H9 (cell line): ENCODE results near the gene TGFB3. TPM values are rescaled to one million over a fixed set of nuclear protein-coding genes. Genes with fewer than 3 reads are reported as not detected.

Experiments
- DNase-seq: peaks from one replicate; pipeline ENCODE4 v3.0.0-alpha.2; 2017
- H2AFZ ChIP-seq: one replicate; pipeline ENCODE4 v1.6.1; 2013; ENCODE audit warnings: mild to moderate bottlenecking, low read length, control low read depth, moderate library complexity
- H2AK5ac ChIP-seq: 2 replicates; pipeline ENCODE4 v1.6.1; 2013; ENCODE audit warnings: low read length, control low read depth, mixed read lengths; ENCODE audit not compliant: insufficient read length
- H2BK120ac ChIP-seq: one replicate; pipeline ENCODE4 v1.6.1; 2013; ENCODE audit warnings: low read depth, mild to moderate bottlenecking, low read length, control low read depth, inconsistent platforms; ENCODE audit not compliant: poor library complexity, severe bottlenecking
- H2BK12ac ChIP-seq: 2 replicates; pipeline ENCODE4 v1.6.1; 2013; ENCODE audit warnings: low read length, control low read depth, mixed read lengths, low read depth; ENCODE audit not compliant: insufficient read length
- H2BK15ac ChIP-seq: 2 replicates; pipeline ENCODE4 v1.6.1; 2013; ENCODE audit warnings: low read depth, low read length, control low read depth
- H2BK20ac ChIP-seq: one replicate; pipeline ENCODE4 v1.6.1; 2013; ENCODE audit warnings: low read depth, mild to moderate bottlenecking, low read length, control low read depth, inconsistent platforms; ENCODE audit not compliant: poor library complexity, severe bottlenecking
- H2BK5ac ChIP-seq: 2 replicates; pipeline ENCODE4 v1.6.1; 2013; ENCODE audit warnings: low read length, control low read depth, mixed read lengths; ENCODE audit not compliant: insufficient read length
- H3K14ac ChIP-seq: 2 replicates; pipeline ENCODE4 v1.6.1; 2013; ENCODE audit warnings: low read length, control low read depth; ENCODE audit not compliant: insufficient read depth
- H3K18ac ChIP-seq: 2 replicates; pipeline ENCODE4 v1.6.1; 2013; ENCODE audit warnings: low read depth, mild to moderate bottlenecking, mixed read lengths, low read length, control low read depth; ENCODE audit not compliant: insufficient read length
- H3K23ac ChIP-seq: 2 replicates; pipeline ENCODE4 v1.6.1; 2013; ENCODE audit warnings: low read length, control low read depth, mixed read lengths, low read depth; ENCODE audit not compliant: insufficient read length
- H3K23me2 ChIP-seq: 2 replicates; pipeline ENCODE4 v1.6.1; 2013; ENCODE audit warnings: low read depth, mild to moderate bottlenecking, mixed read lengths, low read length, control low read depth; ENCODE audit not compliant: insufficient read length, poor library complexity, severe bottlenecking
- H3K27ac ChIP-seq: 2 replicates; pipeline ENCODE4 v1.5.1; 2013; ENCODE audit warnings: low read length, control low read depth, mixed read lengths, low read depth; ENCODE audit not compliant: insufficient read length
- H3K27me3 ChIP-seq: 2 replicates; pipeline ENCODE4 v1.6.1; 2013; ENCODE audit warnings: low read length, control low read depth, inconsistent platforms; ENCODE audit not compliant: insufficient read depth
- H3K4ac ChIP-seq: 2 replicates; pipeline ENCODE4 v1.6.1; 2013; ENCODE audit warnings: low read depth, mild to moderate bottlenecking, control low read depth, inconsistent platforms, low read length, moderate library complexity
- H3K4me1 ChIP-seq: 2 replicates; pipeline ENCODE4 v1.6.1; 2013; ENCODE audit warnings: low read length, control low read depth, inconsistent platforms; ENCODE audit not compliant: insufficient read depth
- H3K4me2 ChIP-seq: 2 replicates; pipeline ENCODE4 v1.6.1; 2013; ENCODE audit warnings: low read length, control low read depth, mixed read lengths; ENCODE audit not compliant: insufficient read length, insufficient read depth
- H3K56ac ChIP-seq: 2 replicates; pipeline ENCODE4 v1.6.1; 2013; ENCODE audit warnings: low read depth, mild to moderate bottlenecking, mixed read lengths, low read length, control low read depth; ENCODE audit not compliant: insufficient read length
- H3K79me1 ChIP-seq: 2 replicates; pipeline ENCODE4 v1.6.1; 2013; ENCODE audit warnings: low read depth, mild to moderate bottlenecking, moderate library complexity, low read length, control low read depth, inconsistent platforms; ENCODE audit not compliant: insufficient read depth, poor library complexity, severe bottlenecking
- H3K79me2 ChIP-seq: 2 replicates; pipeline ENCODE4 v1.6.1; 2013; ENCODE audit warnings: low read length, control low read depth, inconsistent platforms; ENCODE audit not compliant: insufficient read depth
- H3K9ac ChIP-seq: 2 replicates; pipeline ENCODE4 v1.6.1; 2013; ENCODE audit warnings: low read length, control low read depth, mixed read lengths; ENCODE audit not compliant: insufficient read length; ENCODE audit errors: extremely low read depth
- H3K9me3 ChIP-seq: one replicate; pipeline ENCODE4 v1.6.1; 2013; ENCODE audit warnings: low read depth, low read length, inconsistent platforms; ENCODE audit not compliant: control insufficient read depth
- H3T11ph ChIP-seq: one replicate; pipeline ENCODE4 v1.6.1; 2013; ENCODE audit warnings: mild to moderate bottlenecking, low read length, control low read depth, inconsistent platforms
- H4K20me1 ChIP-seq: one replicate; pipeline ENCODE4 v1.6.1; 2013; ENCODE audit not compliant: control insufficient read depth, insufficient read length, insufficient read depth
- H4K5ac ChIP-seq: 2 replicates; pipeline ENCODE4 v1.6.1; 2013; ENCODE audit warnings: low read depth, mild to moderate bottlenecking, mixed read lengths, low read length, control low read depth; ENCODE audit not compliant: insufficient read length
- H4K8ac ChIP-seq: replicated peaks from 2 replicates; pipeline ENCODE4 v1.6.1; 2013; ENCODE audit warnings: low read length, control low read depth, mixed read lengths, low read depth; ENCODE audit not compliant: insufficient read length
- H4K91ac ChIP-seq: 2 replicates; pipeline ENCODE4 v1.6.1; 2013; ENCODE audit warnings: low read depth, mild to moderate bottlenecking, moderate library complexity, mixed read lengths, low read length, control low read depth; ENCODE audit not compliant: insufficient read length
- H3K27ac Mint-ChIP-seq, 3 experiments: 2 replicates in 2 of 3; 3 replicates in 1 of 3; pipeline ENCODE4 v1.8.0; 2020 to 2021; ENCODE audit warnings: mixed read lengths in 3 of 3, mild to moderate bottlenecking in 1 of 3, moderate library complexity in 1 of 3
- H3K27me3 Mint-ChIP-seq: 2 replicates; pipeline ENCODE4 v1.8.0; 2021; ENCODE audit warnings: low read depth, mild to moderate bottlenecking, moderate library complexity, mixed read lengths
- H3K36me3 Mint-ChIP-seq, 3 experiments: 2 replicates in 2 of 3; 3 replicates in 1 of 3; pipeline ENCODE4 v1.8.0; 2020 to 2021; ENCODE audit warnings: low read depth in 3 of 3, mixed read lengths in 3 of 3; ENCODE audit not compliant: insufficient read depth in 1 of 3
- H3K4me1 Mint-ChIP-seq, 2 experiments: 2 replicates each; pipeline ENCODE4 v1.8.0; 2020; ENCODE audit warnings: mixed read lengths in 2 of 2
- H3K4me3 Mint-ChIP-seq, 2 experiments: 2 replicates in 1 of 2; 3 replicates in 1 of 2; pipeline ENCODE4 v1.8.0; 2020 to 2021; ENCODE audit warnings: mild to moderate bottlenecking in 2 of 2, mixed read lengths in 2 of 2, moderate library complexity in 1 of 2
- H3K9me3 Mint-ChIP-seq, 2 experiments: 2 replicates in 1 of 2; 3 replicates in 1 of 2; pipeline ENCODE4 v1.8.0; 2020; ENCODE audit warnings: mild to moderate bottlenecking in 2 of 2, mixed read lengths in 2 of 2, moderate library complexity in 1 of 2
- WGBS: extraction: QIAGEN DNeasy Blood & Tissue Kit; methylation state at CpG from one replicate; pipeline ENCODE4 v1.1.7; 2013; ENCODE audit warnings: missing lambda C conversion rate, low lambda C conversion rate, mixed read lengths; ENCODE audit not compliant: insufficient read length; ENCODE audit errors: extremely low coverage; 5-methylcytosine and 5-hydroxymethylcytosine counted together
- total RNA-seq: library from RNA; stranded (reverse); gene quantifications from 2 replicates; pipeline ENCODE4 v1.2.1, GENCODE V29; 2021
- TF ChIP-seq, protein P1 (sequence below): fragments of 200-600 bp; sonication (generic); conservative IDR thresholded peaks from 3 replicates; pipeline ENCODE4 v1.8.0; 2021; ENCODE audit warnings: antibody characterized with exemption, mild to moderate bottlenecking

TGFB3 gene
- total RNA-seq, 1 experiment from 2014 or later, result 0.37 TPM

DNA sequence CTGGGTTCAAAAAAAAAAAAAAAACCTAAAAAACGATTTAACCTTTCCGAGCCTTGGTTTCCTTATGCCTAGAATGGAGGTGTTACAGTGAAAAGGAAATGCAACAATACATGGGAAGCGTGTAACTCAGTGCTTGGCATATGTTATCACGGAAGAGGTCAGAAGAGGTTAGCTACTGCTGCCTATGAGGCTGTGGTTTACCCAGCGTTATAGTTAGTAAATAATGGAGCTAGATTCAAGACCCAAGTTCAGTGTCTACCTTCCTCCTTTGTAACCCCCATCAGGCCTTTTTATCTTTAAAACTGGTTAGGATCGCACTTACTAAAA is 4.6 kb upstream of the TGFB3 start:
- Histone ChIP-seq H3K23me2 (peaks cover 11% of the 10 kb centered on the region), H3K4me2 (peak overlapping the region; percentile 76), H4K5ac (no peak overlapping the region), H4K91ac (no peak overlapping the region), H3K56ac (no peak overlapping the region), H2BK20ac (no peak overlapping the region), H3K27me3 (peaks cover 2% of the 10 kb centered on the region; the same call in 1 of the 2 replicates), H3K23ac (no peak overlapping the region), H3K4me1 (no peaks in the 10 kb centered on the region), H3K18ac (no peak overlapping the region), H4K8ac (no peak overlapping the region), H3K14ac (no peak overlapping the region), H3K79me1 (no peaks in the 10 kb centered on the region), H2BK15ac (no peak overlapping the region), H2BK12ac (no peak overlapping the region), H3K4ac (no peak overlapping the region), H3K9ac (no peak overlapping the region), H4K20me1 (no peaks in the 10 kb centered on the region), H3K79me2 (no peaks in the 10 kb centered on the region), H2BK5ac (no peak overlapping the region), H3K27ac (no peak overlapping the region), H3T11ph (no peak overlapping the region), H2BK120ac (no peak overlapping the region), H2AK5ac (no peak overlapping the region), H3K9me3 (no peaks in the 10 kb centered on the region), H2AFZ (no peak overlapping the region)
- no CpG with 5 or more reads among the region's 6 CpGs for WGBS
- TF ChIP-seq, protein P1, sequence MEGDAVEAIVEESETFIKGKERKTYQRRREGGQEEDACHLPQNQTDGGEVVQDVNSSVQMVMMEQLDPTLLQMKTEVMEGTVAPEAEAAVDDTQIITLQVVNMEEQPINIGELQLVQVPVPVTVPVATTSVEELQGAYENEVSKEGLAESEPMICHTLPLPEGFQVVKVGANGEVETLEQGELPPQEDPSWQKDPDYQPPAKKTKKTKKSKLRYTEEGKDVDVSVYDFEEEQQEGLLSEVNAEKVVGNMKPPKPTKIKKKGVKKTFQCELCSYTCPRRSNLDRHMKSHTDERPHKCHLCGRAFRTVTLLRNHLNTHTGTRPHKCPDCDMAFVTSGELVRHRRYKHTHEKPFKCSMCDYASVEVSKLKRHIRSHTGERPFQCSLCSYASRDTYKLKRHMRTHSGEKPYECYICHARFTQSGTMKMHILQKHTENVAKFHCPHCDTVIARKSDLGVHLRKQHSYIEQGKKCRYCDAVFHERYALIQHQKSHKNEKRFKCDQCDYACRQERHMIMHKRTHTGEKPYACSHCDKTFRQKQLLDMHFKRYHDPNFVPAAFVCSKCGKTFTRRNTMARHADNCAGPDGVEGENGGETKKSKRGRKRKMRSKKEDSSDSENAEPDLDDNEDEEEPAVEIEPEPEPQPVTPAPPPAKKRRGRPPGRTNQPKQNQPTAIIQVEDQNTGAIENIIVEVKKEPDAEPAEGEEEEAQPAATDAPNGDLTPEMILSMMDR, result no peak
- no peak for DNase-seq
- Mint-ChIP-seq H3K36me3 (peaks cover 0 to 12% (median 6%) of the 10 kb centered on the region in 3 experiments; a peak in 4 of 7 replicates), H3K4me3 (peak overlapping the region; percentile 92 to 95), H3K27me3 (peaks cover 36% of the 10 kb centered on the region), H3K27ac (peak overlapping the region in 1 of 3 experiments; percentile 93; a peak in 2 of 7 replicates), H3K9me3 (no peaks in the 10 kb centered on the region; a peak in 1 of 5 replicates), H3K4me1 (peaks cover 13 to 15% of the 10 kb centered on the region in 2 experiments)
